DMS153 treated with DMSO at 0.1 percent for 48 hours (cell line): ENCODE measurements around the gene TRMT6.

Source experiments
- DNase-seq: peaks from one replicate; lab custom pipeline; 2025; ENCODE audit not compliant: unreplicated experiment; lab: John Stamatoyannopoulos, UW

The TRMT6 gene

GRCh38 chr20:5967469-5967868 lies 17.1 kb upstream of the TRMT6 start:
- no peak for DNase-seq

GRCh38 chr20:5949943-5950270 lies 426 bp downstream of the TRMT6 start:
- DNase-seq, result no peak

- no peak for DNase-seq
Observed at GRCh38 chr20:5947276-5947675, 3.1 kb downstream of the TRMT6 start.

GRCh38 chr20:5945963-5946362 lies 4.4 kb downstream of the TRMT6 start:
- DNase-seq, result no peak

GRCh38 chr20:5938456-5939029 lies 11.8 kb downstream of the TRMT6 start:
- DNase-seq, result no peak

- no peak for DNase-seq
Observed at GRCh38 chr20:5936238-5936637, 14.1 kb downstream of the TRMT6 start.

- no peak for DNase-seq
Observed at GRCh38 chr20:5935384-5935783, 14.9 kb downstream of the TRMT6 start.

- DNase-seq, result peak; percentile 23
Observed at GRCh38 chr20:5933802-5934436, 16.4 kb downstream of the TRMT6 start.

- DNase-seq, result no peak
Observed at GRCh38 chr20:5932796-5933195, 17.5 kb downstream of the TRMT6 start.

GRCh38 chr20:5931411-5931810 lies 18.9 kb downstream of the TRMT6 start:
- no peak for DNase-seq

- no peak for DNase-seq
Observed at GRCh38 chr20:5928836-5929715, 21.3 kb downstream of the TRMT6 start.

GRCh38 chr20:5927749-5928462 lies 22.4 kb downstream of the TRMT6 start:
- DNase-seq, result no peak

GRCh38 chr20:5925551-5925950 lies 24.8 kb downstream of the TRMT6 start:
- DNase-seq, result no peak

GRCh38 chr20:5923493-5923892 lies 26.8 kb downstream of the TRMT6 start:
- DNase-seq, result no peak

- no peak for DNase-seq
Observed at GRCh38 chr20:5920581-5920980, 29.8 kb downstream of the TRMT6 start.

- DNase-seq, result no peak
Observed at GRCh38 chr20:5919626-5920544, 30.4 kb downstream of the TRMT6 start.

- peak; percentile 21 for DNase-seq
Observed at GRCh38 chr20:5918856-5919625, 31.3 kb downstream of the TRMT6 start.

- DNase-seq, result no peak
Observed at GRCh38 chr20:5914859-5915258, 35.5 kb downstream of the TRMT6 start.

- no peak for DNase-seq
Observed at GRCh38 chr20:5913166-5913565, 37.2 kb downstream of the TRMT6 start.

- DNase-seq, result peak; percentile 60
Observed at GRCh38 chr20:5910186-5910585, 40.1 kb downstream of the TRMT6 start.
